NAMALWA (cell line): ENCODE data around the gene PHOX2A.
"Not testable (repeated sequence)": the region's sequence is repeated elsewhere in the genome, so short reads cannot be mapped to it uniquely, and the experiment has no call there.

ENCODE experiments used
- DNase-seq: peaks from one replicate; pipeline ENCODE4 v3.0.0-alpha.2; 2015; ENCODE audit warnings: low spot score

The PHOX2A gene

DNA sequence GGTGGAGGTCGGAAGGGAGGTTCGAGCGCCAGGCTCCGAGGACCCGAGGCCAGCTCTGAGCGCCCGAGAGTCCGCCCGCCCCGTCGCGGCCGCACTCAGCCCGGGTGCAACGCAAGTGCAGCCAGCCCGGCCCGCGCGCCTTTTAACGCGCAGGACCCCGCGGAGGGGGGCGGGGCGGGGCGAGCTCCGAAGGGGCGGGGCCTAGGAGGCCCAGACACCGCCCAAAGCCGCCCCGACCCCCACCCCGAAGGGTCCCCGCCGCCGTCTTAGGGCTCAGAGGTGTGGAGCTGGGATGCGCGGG is at the start of gene PHOX2A:
Gene PHOX2A, minus strand, starts transcription at position 117 of the 301 bp plus-strand sequence. CDS start 172 bp downstream, outside the sequence.
- no peak for DNase-seq

GRCh38 chr11:72293391-72293790 is 49.4 kb upstream of the PHOX2A start:
- no peak for DNase-seq

DNA sequence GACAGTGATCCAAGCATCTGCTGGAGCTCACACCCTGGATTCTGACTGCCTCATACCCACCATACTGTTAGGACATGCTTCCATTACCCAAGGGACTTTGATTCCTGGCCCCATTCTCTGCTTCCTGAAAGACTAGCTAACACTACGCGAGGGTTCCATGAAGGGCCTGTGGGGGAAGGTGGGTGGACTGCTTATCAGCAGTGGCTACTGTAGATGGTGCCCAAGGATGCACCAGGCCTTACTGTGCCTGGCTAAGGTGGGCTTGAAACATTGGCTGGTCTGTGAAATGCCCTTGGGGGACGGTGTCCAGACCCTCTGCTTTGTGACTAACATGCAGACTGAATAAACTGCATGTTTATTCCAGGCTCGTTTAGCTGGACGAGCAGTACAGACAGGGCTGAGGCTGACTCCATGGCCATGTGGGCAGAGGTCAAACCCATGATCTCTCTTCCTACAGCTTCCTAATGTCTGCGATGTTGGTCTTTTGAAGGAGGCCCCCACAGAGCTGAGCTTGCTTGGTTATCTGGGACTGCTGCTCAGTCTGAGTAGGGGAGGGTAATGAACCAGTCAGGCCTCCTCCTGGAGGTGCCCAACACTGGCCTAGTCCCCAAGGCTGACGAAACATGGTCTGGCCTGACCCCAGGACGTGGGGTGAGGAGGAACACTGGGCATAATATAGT is 48.3 kb upstream of the PHOX2A start:
- no peak for DNase-seq

GRCh38 chr11:72290741-72291140 is 46.8 kb upstream of the PHOX2A start:
- peak; percentile 56 for DNase-seq

GRCh38 chr11:72287293-72287692 is 43.3 kb upstream of the PHOX2A start:
- no peak for DNase-seq

- DNase-seq, result no peak
Observed at GRCh38 chr11:72283947-72284346, 40.0 kb upstream of the PHOX2A start.

DNA sequence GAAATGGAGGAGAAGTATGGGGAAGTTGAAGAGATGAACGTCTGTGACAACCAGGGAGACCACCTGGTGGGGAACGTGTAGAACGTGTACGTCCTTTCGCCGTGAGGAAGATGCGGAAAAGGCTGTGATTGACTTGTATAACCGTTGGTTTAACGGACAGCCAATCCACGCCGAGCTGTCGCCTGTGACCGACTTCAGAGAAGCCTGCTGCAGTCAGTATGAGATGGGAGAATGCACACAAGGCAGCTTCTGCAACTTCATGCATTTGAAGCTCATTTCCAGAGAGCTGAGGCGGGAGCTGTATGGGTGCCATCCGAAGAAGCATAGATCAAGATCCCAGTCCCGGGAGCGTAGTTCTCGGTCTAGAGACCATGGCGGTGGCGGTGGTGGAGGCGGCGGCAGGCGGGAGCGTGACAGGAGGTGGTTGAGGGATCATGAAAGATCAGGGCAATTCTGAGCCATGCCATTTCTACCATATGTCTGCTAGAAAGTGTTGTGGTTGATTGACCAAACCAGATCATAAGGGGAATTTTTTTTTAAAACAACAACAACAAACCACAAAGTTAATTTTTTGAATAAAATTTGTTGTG is 36.8 kb upstream of the PHOX2A start:
- no peak for DNase-seq

DNA sequence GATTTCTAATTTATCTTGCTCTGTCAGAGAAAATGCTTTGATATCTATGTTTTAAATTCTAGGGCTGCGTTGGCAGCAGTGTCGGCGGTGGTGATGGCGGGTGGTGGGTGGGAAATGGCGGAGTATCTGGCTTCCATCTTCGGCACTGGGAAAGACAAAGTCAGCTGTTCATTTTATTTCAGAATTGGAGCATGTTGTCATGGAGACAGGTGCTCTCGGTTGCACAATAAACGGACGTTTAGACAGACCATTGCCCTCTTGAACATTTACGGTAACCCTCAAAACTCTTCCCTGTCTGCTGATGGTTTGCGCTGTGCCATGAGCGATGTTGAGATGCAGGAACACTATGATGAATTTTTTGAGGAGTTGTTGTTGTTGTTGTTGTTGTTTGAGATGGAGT is 36.1 kb upstream of the PHOX2A start:
- DNase-seq, result no peak

- DNase-seq, result no peak
Observed at GRCh38 chr11:72278905-72279304, 34.9 kb upstream of the PHOX2A start.

DNA sequence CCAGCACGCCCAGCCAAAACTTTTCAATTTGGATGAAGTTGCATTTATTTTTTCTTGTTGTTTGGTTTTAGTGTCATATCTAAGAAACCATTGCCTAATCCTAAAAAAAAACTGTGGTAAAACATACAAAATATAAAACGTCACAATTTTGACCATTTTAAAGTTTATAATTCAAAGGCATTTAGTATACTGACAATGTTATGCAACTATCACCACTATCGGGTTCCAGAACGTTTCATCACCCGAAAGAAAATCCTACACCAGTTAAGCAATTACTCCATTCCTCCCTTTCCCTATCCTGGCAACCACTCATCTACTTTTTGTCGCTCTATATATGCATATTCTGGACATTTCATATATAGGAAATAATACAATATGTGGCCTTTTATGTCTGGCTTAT is 30.5 kb upstream of the PHOX2A start:
- no peak for DNase-seq

DNA sequence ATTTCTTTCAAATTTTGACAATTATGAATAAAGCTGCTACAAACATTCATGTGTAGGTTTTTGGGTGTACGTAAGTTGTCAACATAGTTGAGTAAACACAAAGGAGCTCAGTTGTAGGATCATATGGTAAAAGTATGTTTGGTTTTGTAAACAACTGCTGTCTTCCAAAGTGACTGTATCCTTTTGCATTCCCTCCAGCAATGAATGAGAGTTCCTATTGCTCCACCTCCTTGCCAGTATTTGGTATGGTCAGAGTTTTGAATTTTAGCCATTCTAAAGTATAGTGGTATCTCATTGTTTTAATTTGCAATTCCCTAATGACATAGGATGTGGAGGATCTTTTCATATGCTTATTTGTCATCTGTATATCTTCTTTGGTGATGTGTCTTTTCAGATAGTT is 28.0 kb upstream of the PHOX2A start:
- no peak for DNase-seq

DNA sequence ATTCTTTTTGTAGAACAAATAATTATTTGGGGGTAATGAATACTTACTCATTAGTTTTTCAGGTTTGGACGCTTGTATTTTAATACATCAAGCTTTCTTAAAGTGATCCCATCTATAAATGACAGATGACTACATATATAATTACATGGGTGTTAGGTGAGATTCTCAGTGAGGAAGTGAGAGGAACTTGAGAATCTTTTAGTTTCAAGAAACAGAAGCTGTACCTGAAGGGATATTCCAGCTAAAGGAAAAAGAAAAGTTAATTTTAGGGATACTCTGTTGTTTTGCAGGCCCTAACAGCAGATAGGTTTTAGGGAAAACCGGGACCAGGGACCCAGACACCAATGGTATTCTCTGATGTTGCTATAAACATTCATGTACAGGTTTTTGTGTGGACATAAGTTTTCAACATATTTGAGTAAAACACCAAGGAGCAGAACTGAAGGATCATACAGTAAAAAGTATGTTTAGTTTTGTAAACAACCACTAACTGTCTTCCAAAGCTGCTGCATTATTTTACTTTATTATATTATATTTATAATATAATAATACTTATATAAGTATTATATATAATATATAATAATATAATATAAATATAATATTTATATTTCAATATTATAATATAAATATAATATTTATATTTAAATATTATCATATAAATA is 24.1 kb upstream of the PHOX2A start:
- DNase-seq, result no peak

DNA sequence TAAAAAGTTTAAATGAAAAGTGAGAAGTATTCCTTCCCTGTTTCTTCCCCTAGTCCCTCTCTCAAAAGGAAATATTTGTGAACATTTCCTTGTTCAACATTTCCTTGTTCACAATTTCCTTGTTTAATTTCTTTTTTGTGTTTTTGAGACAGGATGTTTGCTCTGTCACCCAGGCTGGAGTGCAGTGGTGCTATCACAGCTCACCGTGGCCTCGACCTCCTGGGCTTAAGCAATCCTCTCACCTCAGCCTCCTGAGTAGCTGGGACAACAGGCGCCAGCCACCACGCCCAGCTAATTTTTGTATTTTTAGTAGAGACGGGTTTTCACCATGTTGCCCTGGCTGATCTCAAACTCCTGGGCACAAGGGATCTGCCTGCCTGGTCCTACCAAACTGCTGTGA is 23.0 kb upstream of the PHOX2A start:
- not testable (repeated sequence) for DNase-seq

DNA sequence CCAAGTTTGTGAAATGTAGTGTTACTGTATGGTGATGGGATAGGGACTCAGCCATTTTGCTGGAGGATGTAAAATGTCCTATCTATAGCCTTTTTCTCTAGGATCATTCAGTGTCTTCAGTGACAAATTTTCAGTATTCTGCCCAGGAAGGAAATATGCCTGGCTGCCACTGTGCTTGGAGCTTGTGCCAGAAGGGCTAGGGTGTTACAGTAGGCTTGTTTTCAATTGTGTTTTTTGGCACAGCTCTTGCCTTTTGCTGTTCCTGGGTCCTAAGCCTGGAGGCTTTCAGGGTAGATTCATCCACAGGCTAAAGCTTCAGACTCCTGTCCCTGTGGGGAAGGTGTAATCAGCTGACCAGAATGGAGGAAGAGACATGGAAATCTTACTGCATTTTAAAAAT is 22.0 kb upstream of the PHOX2A start:
- no peak for DNase-seq

DNA sequence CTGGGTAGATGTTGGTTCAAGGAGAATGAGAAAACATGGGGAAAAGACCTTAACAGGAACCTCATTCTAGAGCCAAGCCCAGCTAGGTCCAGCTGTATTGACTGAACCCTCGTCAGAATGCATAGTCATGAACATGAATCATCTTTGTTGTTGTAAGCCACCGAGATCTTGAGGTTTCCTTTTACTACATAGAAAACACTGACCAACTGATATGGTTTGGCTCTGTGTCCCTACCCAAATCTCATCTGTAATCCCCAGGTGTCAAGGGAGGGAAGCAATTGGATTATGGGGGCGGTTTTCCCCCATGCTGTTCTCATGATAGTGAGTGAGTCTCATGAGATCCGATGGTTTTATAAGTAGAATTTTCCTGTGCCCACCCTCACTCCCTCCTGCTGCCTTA is 19.4 kb upstream of the PHOX2A start:
- no peak for DNase-seq

- DNase-seq, result no peak
Observed at GRCh38 chr11:72260574-72260973, 16.6 kb upstream of the PHOX2A start.

DNA sequence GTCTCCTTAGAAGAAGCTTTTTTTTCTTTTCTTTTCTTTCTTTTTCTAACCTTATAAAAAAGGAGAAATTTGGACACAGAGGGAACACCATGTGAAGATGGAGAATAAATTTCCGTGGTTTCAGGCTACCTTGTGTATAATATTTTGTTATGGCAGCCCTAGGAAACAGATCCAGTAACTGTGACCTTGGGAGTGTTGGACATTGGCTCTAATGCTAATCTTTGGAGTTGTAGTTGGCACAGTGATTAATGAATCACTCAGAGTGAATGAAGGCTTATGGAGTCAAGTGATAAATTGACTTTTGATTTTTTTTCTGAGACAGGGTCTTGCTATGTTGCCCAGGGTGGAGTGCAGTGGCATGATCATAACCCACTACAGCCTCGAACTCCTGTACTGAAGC is 15.5 kb upstream of the PHOX2A start:
- no peak for DNase-seq

- DNase-seq, result no peak
Observed at GRCh38 chr11:72257570-72257969, 13.6 kb upstream of the PHOX2A start.

- no peak for DNase-seq
Observed at GRCh38 chr11:72254299-72254993, 10.5 kb upstream of the PHOX2A start.

DNA sequence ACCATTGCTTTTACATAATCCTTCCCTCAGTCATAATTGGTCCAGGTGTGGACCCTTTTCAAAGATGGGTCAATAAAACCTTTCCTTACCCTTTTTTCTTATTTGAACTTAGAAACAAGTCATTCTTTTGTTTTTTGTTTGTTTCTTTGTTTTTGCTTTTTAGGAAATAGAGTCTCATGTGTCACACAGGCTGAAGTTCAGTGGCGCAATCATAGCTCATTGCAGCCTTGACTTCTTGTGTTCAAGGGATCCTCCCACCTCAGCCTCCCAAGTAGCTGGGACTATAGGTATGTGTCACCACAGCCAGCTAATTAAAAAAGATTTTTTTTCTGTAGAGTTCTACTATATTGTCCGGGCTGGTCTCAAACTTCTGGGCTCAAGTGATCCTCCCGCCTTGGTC is 9.4 kb upstream of the PHOX2A start:
- DNase-seq, result no peak

DNA sequence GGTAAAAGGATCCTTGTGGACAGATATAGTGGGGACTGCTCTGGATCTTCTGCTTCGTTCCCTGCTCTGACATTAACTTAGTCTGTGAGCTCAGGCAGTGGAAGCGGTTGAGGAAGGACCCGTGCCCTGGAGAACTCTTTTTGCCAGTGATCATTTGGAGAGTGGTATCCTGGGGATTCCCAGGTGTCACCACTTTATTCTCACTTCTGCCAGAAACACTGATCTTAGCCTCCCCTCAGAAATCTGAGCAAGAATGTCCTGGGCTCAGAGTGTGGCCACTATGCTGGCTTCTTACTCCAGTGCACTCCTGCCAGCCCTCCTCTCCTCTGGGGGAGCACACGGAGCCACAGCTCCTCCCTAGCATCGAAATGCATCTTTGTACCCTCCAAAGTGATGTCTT is 7.6 kb upstream of the PHOX2A start:
- DNase-seq, result no peak

DNA sequence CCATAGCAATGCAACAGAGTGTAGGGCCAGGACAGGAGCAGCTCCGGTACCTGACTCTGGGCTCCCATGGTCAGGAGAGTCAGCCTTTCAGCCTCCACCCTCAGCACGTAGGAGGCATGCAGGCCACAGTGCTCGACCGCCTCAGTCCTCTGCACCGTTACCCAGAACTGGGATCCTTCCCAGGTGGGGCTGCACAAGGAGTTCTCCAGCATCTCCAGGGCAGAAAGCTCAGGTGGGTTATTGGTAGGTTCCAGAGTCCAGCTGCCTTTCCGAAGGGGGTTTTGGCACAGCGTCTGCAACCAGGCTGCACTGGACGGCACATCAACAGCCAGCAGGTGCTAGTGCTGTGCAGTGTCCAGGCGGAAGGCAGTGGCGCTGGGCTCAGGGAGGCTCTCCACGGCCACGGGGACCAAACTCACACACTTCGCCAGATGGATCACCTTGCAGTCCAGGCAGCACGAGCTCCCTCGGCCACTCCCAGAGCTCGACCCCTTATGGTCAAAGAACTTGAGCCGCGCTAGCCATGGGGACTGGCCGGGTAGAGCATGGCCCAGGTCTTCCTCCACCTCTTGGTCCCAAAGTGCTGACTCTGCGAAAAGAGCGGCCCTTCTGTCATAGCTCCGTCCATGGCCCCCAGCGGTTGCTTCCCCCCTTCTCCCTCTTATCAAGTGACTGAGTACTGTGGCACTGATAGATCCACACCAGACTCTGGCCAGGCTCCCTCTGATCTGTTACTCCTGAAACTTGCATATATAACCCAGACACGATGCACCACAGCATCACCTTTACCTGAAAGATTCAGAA is 6.9 kb upstream of the PHOX2A start:
- DNase-seq, result no peak
